HG02678 (cell line): ENCODE data around the gene POC1A.

Source experiments
- ATAC-seq: cut with Tn5 transposase; IDR thresholded peaks from one replicate; pipeline ENCODE4 v1.9.1; 2021; ENCODE audit warnings: mild to moderate bottlenecking, moderate library complexity; ENCODE audit not compliant: unreplicated experiment

The POC1A gene

DNA sequence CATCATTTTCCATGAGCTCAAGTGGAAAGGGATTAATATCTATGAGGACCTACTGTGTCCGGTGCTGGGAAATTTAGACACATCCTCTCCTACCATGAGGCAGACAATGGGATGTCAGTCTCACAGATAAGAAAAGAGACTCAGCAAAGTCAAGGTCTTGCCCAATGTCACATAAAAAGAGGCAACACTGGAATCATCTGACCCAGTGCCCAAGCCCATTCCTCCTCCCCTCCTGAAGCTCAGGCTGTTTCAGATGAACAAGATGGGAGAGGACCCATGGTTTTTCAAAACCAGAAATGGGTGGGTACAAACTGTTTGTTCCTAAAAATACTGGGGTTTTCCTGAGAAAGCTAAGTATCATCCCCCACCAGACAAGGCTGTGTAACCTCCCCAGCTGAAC is 22.2 kb downstream of the POC1A start:
- no peak for ATAC-seq

DNA sequence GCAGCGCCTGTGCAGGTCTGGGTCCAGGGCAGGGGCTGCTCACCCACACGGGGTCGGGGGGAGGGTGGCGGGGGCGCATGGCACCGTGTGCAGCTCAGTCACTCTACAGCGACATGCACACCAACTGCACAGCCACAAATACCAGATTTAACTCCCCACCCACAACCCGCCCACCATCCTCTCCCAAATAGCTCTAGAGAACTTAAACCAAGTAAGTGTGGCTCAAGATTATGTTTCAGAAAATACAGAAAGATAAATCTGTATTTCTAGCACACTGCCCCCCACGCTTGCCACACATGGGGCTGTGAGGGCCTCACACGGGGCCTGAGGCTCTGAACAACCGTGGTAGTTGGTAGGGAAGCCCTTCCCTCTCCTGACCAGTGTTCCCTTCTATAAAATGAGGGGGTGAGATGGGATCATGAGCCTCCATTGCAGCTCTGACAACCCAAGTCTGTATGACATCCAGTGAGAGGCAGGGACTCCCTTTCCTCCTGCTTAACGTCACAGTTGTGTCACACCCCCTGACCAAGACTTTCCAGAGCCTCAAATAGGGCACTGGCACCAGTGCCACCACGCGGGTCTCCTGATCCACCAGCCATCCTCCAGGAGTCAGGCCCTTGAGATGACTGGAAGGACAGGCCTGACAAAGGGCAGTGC is 23.1 kb downstream of the POC1A start:
- ATAC-seq: no peak

DNA sequence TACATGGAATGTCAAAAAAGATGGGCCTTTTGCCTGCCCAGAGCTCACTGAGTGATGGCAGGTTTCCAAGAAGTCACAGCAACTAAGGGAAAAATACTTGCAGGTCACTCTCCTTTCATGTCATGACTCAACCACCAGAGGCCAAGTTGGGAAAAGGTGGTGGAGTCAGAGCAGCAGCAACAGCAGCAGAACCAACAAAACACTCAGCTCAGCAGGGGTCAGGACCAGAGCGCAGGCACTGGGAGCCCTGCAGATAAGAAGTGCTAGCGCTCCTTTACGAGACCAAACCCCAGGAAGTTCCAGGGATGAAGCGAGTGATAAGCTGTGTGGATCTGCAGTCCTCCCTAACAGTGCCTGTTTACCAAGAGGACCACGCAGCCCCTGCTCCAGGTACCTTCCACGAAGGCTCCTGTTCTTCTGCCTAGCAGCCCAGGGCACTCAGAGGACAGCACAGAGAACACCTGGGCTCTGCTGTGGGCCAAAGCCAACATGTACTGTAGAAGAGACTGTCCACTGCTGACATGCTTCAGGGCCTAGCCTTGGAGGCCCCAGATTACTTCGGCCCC is 26.0 kb downstream of the POC1A start:
- ATAC-seq: no peak

DNA sequence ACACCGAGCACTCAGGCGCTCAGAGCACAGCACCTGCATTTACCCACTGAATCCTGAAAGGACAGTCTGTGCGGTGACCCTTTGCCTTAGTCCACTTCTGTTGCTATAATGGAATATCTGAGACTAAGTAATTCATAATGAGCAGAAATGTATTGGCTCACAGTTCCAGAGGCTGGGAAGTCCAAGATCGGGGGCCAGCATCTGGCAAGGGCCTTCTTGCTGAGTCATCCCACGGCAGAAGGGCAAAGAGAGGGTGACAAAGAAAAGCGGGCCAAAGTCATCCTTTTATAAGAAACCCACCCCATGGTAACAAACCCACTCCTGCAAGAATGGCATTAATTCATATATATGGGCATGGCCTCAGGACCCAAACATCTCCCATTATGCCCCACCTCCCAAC is 27.7 kb downstream of the POC1A start:
- ATAC-seq: no peak

DNA sequence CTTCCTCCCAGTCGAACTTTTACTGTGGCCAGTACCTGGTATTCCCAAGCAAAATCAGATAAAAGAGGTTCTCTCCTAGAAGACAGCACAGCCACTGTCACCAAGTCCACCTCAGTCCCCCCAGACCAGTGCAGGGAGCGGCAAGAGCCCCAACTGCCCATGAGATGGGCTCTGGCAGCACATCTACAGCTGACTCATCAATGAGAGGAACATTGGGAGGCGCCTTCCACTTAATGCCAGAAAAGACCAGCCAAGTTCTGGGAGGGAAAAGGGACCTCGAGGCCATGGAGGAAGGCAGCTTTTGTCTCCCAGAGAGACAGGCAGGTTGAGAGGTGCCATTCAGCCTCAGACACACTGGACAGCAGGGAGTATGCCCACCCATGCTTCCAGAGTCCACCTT is 28.2 kb downstream of the POC1A start:
- no peak for ATAC-seq

DNA sequence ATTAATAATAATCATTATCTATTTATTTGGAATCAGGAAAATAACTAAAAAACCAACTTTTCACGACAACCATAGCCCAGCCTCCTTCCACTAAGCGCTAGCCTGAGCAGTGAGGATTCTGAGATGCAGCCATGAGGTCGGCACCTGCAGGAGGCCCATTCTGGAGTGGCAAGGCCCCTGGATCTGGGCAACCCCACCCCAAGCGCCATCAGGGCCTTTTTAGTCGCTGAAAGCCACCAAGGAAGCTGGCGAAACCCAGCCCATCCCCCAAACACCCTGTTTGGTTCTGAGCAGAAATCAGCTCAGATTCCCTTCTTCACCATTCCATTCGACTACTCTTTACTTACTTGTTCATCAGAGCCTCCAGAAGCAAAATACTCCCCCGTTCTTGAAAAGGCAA is 29.5 kb downstream of the POC1A start:
- ATAC-seq: no peak

DNA sequence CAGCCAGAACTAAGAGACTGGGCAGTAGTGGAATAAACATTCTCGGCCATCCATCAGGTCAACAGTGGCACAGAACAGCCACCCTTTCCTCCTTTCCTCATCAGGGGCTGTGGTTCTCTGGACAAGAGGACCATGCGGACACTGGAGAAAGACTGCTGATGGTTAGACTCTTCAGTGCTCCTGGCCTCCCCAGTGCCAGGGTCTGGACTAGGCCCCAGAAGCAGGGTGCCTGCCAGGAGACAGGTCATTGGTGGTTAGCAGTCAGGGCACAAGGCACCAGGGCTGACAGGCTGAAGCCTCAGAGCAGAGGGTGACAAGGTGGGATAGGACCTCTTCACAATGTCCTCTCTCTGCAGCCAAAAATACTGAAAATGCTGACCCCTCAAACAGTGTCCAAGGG is 30.1 kb downstream of the POC1A start:
- no peak for ATAC-seq

DNA sequence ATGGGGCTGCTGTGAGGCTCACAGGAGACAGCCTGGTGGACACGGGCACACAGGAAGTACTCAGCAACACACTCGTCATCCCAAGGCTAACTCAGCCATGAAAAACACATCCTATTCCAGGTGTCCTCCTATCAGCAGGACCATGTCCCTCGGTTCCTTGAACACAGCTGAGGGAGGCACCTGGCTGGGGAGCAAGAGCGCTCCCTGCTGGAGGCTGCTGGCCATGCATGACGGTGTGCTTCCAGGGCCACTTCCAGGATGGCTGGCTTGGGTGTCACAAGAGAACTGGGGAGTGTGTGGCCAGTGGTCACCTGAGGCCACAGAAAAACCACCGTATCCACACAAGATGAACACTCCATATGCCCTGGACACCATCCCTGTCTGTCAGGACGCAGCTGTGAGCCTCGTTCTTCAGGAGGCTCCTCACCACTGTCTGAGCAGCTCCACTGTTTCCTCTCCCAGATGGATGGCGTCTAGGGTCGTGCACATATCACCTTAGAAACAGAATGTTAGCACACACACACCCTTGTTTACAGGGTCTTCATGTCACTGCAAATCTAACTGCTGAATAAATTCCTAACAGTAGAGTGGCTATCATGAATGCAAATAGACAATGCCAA is 31.0 kb downstream of the POC1A start:
- peak; percentile 50 for ATAC-seq

DNA sequence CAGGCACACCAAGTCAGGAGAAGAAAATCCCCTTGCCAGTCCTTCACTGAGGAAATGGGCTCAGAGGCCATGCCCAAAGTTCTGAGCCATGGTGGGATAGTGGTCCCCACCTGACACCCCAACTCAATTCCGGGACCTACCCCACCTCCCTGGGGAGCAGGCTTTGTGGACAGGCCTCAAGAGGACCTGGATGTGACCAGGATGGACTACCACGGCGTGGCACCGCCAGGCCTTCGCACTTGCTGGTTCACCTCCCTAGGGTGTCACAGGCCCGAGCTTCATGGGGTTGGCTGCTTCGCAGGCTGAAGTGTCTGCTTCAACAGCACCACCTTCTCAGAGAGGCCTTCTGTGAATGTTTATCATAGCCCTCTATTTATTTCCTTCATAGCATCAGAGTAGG is 31.7 kb downstream of the POC1A start:
- ATAC-seq: no peak

DNA sequence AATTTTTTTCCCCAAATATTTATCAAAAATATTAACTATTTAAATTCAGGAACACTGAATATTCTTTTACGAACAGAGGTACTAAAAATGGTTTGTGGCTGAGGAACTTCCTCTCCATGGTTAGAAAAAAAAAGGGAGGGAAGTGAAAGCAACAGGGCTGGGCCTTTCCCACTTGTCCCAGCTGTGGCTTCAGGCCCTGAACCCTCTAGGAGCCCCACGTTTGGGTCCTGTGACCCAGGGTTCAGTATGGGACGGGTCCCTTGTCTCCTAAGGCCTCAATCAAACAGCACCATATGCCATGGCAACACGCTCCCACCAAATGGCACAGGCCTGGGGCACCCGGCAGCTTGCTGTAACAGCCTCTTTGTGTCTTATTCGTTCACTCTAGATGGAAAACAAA is 32.4 kb downstream of the POC1A start:
- no peak for ATAC-seq

DNA sequence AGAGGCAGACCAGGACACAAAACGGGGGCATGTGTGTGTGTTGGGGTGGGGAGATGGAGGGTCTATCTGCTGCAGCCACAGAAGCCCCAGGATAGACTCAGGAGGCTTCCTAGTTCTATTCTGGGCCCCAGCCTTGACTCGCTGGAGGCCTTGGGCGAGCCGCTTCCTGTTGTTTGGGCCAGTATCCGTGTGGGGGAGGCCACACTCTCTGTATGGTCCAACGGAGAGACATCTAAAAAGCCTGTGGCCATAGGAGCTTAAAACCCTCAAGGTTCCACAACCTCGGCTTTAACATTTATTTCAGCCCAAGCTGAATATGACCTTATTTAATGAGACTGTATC is 32.8 kb downstream of the POC1A start:
- no peak for ATAC-seq

DNA sequence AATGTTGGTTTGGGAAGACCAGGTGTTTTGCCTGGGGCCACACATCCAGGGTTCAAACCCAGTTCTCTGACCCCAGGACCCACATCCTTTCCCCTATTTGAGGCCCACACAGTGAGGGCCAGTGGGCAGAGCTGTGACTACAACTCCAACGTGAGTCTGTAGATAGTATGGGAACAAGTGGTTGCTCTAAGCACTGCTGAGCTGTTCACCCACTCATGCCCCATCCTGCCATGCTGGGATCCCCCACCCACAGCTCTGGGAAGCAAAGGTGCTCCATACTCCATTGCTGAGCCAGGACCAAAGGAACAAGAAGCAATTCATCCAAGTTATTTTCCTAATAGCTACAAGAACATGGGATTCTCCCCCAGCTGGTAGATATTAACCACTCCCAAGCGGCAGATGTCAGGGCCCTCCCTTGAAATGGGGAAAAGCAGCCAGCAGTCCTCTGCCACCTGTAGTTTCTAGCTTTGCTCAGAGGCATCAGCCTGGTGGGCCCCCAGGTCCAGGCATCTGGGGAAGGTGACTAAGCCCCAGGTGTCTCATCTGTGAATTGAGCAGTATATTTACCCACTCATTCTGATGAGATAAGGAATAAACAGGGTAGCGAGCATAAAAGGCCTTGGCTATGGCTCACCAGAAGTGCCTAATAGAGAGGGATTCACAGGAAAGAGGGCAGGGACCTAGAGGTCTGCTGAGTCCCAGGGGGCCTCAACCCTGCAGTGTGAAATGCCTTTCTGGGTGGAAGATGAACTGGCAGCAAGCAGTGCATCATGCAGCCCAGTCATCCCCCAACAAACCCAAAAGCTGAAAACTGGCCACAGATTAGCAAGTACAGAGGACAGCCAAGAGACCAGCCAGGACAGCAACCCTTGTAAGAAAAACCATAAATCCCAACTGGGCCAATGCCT is 33.4 kb downstream of the POC1A start:
- ATAC-seq: no peak

DNA sequence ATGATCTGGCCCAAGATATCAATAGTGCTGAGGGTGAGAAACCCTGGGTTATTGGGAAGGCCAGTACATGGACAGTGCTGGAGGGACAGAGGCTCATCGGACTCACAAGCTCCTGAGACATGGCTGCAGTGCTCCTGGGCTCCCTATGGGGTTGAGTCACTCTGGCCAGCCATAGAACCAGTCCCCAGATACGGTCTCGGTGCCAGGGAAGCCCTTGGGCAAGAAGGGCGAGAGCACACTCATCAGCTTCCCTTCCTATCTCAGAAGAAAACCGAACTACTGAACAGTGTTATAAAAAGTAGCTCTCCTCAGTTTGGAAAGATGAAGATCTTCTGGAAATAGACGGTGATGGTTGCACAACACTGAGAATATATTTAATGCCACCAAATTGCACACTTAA is 34.4 kb downstream of the POC1A start:
- ATAC-seq: no peak

DNA sequence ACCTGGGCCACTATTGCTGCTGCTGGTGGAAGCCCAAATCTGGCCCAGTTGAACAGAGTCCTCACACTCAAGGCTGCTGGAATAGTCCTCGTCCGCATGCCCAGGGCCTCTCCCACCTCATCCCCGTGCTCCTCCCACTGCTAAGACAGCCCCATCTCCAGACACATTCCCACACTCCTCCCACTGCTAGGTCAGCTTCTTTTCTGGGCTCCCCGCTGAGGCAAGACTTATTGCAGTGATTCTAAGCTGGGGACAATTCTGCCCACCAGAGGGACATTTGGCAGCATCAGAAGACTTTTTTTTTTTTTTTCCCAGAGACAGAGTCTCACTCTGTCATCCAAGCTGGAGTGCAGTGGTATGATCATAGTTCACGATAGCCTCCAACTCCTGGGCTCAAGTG is 35.1 kb downstream of the POC1A start:
- no peak for ATAC-seq

DNA sequence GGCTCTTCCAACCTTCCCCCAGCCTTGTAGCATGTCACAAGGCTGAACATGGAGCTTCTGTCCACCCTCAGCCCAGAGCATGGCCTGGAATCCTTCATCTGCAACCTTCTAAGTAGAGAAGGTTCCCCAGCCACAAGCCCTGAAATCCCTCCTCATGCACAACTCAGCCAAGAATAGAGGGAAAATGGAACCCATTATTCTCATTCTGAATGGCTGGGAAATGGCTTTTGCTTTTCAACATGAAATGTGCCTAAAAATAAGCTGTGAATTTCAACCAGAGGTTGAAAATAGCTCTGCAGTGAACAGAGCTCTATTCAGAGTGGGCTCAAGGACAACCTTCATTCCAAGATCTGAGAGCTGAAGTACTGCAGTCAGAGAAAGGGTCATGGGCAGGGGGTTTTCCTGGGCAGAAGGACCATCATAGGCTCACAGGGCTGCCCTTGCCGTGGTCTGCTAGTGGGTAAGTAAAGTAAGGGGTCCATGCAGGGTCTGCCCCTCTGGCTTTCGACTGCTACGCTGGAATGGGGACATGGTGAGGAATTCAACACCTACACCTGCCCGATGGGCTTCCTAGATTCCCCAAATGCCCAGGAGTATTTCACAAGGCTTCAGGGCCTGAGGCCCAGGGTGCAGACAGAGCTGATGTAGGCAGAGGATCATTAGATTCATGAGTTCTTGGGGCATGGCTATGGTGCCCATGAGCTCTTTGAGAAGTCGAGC is 35.9 kb downstream of the POC1A start:
- ATAC-seq: no peak

DNA sequence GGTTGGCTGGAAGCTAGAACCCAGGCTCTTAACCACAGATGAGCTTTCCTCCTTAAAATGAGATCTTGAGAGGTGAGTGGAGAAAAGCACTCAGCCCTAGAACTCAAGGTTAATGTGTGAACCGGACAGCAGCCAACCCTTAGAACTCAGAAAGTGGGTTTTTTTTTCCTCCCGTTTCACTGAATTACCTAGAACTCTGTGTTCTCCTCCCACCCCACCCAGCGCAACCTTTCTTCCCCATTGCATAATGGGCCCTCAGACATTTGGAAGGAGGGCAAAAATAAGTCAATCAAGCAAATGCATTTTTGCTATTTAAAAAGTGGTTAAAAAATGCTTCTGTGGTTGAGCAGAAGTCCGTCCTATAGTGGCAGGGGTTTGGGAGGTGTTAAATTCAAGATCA is 36.7 kb downstream of the POC1A start:
- ATAC-seq: no peak

DNA sequence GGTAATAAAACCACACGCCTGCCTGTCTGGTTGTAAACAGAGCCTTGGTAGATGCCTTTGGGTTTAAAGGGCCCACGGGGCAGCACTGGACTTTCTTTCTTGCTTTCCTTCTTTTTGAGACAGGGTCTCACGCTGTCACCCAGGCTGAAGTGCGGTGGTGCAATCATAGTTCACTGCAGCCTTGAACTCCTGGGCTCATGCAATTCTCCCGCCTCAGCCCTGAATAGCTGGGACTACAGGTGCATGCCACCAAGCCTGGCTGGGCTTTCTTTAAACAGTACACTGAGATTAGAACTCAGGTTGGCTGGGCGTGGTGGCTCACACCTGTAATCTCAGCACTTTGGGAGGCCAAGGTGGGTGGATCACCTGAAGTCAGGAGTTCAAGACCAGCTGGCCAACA is 42.2 kb downstream of the POC1A start:
- no peak for ATAC-seq

DNA sequence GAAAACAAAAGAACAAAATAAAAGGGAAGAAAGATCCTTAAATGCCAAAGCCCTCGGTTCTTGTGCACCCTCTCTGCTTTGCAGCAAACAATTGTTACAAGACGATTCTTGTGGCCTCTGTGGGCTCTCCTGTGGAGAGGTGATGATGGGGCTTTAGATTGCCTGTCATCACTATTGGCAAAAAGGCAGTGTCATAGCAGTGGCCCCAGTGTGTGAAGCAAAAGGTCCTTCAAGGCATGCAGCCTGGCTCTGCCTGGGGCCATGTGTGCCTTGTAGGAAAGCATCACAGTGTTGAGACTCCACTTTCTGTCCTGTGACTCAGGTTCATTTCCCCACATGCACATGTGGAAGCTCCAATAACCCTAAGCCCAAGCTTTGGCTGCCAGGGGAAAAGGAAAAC is 43.7 kb downstream of the POC1A start:
- no peak for ATAC-seq

DNA sequence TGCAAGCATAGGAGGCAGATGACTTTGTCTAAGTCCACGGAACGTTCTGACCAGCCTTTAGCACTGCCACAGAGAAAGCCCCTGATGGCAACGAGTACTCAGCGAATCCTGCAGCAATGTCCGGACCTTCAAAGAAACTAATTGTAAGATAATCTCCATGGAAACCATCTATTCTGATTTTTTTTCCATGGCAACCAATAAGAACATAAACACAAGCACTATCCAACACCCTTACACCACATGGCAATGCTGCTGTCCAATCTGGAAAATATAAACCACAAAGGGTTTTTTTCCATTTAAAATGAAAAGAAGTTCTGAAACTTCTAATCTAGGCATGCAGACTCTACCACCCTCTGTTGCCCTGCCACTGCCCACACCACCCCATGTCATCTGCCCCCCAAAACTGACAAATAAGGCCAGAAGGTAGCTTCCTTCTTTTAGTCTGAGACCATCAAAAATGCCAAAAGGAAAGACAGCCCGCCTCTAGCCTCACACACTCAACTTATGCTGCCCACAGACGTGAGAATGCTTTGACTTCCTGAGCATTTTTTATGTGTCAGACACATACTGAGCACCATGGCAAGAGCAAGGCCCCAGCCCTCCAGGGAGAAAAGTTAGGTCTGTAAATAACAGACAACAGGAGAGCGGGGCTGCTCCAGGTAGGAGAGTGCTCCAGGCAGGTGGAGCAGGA is 44.5 kb downstream of the POC1A start:
- no peak for ATAC-seq
